PFSK-1 (cell line): ENCODE data around the gene CTBP2.

ENCODE experiments used
- FOXP2 ChIP-seq: optimal IDR thresholded peaks from 2 replicates; pipeline ENCODE3; 2011; ENCODE audit warnings: borderline replicate concordance, control low read depth, inconsistent platforms; ENCODE audit not compliant: insufficient read depth; ENCODE audit errors: extremely low read length, extremely low read depth
- POLR2AphosphoS5 ChIP-seq: IDR thresholded peaks from 2 replicates; pipeline ENCODE4 v1.6.1; 2012; ENCODE audit warnings: low read depth, mild to moderate bottlenecking, control low read depth, low read length, moderate library complexity
- SIN3A ChIP-seq: IDR thresholded peaks from 2 replicates; pipeline ENCODE4 v1.6.1; 2012; ENCODE audit warnings: mild to moderate bottlenecking, low read length, moderate library complexity, borderline replicate concordance; ENCODE audit not compliant: insufficient read depth
- TAF1 ChIP-seq: IDR thresholded peaks from 2 replicates; pipeline ENCODE4 v1.6.1; 2012; ENCODE audit warnings: low read length, control low read depth, borderline replicate concordance; ENCODE audit not compliant: insufficient read depth
- TF ChIP-seq, protein P1 (sequence below), 2 experiments: IDR thresholded peaks; 2 replicates each; pipeline versions ENCODE4 v1.6.1 to v1.8.0; 2011 to 2012; ENCODE audit warnings: low read depth in 2 of 2, low read length in 2 of 2, control low read depth in 1 of 2, inconsistent platforms in 1 of 2, mild to moderate bottlenecking in 1 of 2, moderate library complexity in 1 of 2; ENCODE audit not compliant: insufficient read depth in 1 of 2

DNA sequence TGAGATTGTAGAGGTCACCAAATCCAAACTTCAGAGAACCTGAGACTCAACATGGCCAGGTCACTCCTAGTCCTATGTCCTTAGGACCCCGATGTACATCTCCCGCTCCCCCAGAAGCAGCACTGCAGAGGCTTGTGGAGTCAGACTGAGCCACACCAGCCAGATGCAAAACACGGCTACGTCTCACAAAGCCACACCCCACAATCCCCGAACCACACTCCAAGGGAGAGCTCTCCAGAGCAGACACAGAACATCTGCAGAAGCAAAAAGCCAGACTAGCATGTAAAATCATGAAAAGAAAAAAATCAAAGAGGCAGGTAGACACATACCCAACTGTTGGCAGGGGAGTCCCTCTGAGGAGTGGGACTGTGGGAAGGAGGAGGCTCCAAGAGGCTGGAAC is 104.9 kb downstream of the CTBP2 start:
- TF ChIP-seq TAF1 (no peak), POLR2AphosphoS5 (no peak), SIN3A (no peak), FOXP2 (no peak)
- TF ChIP-seq, protein P1, sequence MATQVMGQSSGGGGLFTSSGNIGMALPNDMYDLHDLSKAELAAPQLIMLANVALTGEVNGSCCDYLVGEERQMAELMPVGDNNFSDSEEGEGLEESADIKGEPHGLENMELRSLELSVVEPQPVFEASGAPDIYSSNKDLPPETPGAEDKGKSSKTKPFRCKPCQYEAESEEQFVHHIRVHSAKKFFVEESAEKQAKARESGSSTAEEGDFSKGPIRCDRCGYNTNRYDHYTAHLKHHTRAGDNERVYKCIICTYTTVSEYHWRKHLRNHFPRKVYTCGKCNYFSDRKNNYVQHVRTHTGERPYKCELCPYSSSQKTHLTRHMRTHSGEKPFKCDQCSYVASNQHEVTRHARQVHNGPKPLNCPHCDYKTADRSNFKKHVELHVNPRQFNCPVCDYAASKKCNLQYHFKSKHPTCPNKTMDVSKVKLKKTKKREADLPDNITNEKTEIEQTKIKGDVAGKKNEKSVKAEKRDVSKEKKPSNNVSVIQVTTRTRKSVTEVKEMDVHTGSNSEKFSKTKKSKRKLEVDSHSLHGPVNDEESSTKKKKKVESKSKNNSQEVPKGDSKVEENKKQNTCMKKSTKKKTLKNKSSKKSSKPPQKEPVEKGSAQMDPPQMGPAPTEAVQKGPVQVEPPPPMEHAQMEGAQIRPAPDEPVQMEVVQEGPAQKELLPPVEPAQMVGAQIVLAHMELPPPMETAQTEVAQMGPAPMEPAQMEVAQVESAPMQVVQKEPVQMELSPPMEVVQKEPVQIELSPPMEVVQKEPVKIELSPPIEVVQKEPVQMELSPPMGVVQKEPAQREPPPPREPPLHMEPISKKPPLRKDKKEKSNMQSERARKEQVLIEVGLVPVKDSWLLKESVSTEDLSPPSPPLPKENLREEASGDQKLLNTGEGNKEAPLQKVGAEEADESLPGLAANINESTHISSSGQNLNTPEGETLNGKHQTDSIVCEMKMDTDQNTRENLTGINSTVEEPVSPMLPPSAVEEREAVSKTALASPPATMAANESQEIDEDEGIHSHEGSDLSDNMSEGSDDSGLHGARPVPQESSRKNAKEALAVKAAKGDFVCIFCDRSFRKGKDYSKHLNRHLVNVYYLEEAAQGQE (IDR thresholded peaks at IDR 0.05; ENCODE audit: insufficient read depth in 1 of 2, low read depth in 2 of 2, low read length in 2 of 2), result no peak
